ENCODE results near the gene SMC1B. TPM values are rescaled to one million over a fixed set of nuclear protein-coding genes. Genes with fewer than 3 reads are reported as not detected.

Gene SMC1B
- total RNA-seq, 3 donors from 2014 or later (not counting 1 experiment from before 2014, with no cell fraction given): 0.07 to 0.09 TPM; not detected in 1

DNA sequence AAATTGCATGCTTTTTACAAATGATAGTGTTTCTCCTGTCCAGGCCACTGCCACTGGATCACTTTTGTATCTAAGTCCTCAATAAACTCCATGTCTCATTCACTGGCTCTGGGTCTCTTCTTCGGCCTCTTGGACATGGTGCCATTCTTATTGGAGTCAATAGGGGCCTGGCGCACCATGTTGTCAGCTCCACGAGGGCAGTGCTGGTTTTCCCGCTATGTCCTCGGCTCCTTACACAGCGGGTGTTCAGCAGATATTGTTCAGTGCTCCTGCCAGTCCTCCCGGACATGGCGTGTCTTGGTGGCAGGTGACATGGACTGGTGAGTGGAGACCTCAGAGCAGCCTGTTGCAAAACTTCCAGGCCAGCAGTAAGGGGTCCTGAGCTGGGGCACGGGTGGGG is 107.3 kb downstream of the SMC1B start:
- 96% methylated on average over 9 of the region's 9 CpGs for WGBS (ENCODE audit: insufficient coverage)
- no peak overlapping the region for H3K27ac Mint-ChIP-seq
- TF ChIP-seq, protein P1, sequence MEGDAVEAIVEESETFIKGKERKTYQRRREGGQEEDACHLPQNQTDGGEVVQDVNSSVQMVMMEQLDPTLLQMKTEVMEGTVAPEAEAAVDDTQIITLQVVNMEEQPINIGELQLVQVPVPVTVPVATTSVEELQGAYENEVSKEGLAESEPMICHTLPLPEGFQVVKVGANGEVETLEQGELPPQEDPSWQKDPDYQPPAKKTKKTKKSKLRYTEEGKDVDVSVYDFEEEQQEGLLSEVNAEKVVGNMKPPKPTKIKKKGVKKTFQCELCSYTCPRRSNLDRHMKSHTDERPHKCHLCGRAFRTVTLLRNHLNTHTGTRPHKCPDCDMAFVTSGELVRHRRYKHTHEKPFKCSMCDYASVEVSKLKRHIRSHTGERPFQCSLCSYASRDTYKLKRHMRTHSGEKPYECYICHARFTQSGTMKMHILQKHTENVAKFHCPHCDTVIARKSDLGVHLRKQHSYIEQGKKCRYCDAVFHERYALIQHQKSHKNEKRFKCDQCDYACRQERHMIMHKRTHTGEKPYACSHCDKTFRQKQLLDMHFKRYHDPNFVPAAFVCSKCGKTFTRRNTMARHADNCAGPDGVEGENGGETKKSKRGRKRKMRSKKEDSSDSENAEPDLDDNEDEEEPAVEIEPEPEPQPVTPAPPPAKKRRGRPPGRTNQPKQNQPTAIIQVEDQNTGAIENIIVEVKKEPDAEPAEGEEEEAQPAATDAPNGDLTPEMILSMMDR (IDR thresholded peaks at IDR 0.05): no peak

DNA sequence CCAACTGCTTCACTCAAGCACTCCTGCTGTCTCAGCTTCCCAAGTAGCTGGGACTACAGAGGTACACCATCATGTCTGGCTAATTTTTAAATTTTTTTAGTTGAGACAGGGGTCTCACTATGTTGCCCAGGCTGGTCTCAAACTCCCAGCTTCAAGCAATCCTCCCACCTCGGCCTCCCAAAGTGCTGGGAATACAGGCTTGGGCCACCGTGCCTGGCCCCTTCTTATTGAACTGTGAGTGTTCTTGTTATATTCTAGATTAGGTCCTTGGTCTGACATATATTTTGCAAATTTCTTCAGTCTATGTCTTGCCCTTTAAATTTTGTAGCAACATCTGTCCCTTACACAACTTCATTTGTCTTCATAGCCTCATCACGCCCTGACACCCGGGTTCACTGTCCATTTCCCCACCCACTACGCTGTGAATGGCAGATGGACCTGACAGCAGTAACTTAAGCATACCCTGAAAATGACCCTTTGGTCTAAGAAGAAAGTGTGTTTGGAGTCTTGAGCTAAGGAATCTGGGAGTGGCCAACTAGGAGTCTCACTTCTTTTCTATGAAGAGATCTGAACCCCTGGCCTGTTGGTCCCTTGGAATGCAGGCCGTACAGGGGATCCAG is 107.8 kb downstream of the SMC1B start:
- H3K4me3 ChIP-seq (ENCODE audit: low read length): no peak overlapping the region
- intact Hi-C loops (cut with micrococcal nuclease): no loop called here
- Mint-ChIP-seq H3K4me3 (no peak overlapping the region), H3K4me1 (peaks cover 12 to 14% of the 10 kb centered on the region in 2 donors), H3K27ac (no peak overlapping the region), H3K36me3 (no peaks in the 10 kb centered on the region), H3K9me3 (no peaks in the 10 kb centered on the region), H3K27me3 (ENCODE audit: low read depth in 2 of 2) (peaks cover 0 to 2% of the 10 kb centered on the region in 2 donors)
- H3K27me3 ChIP-seq (ENCODE audit: control insufficient read depth, insufficient read depth, low read length): no peaks in the 10 kb centered on the region
- H3K36me3 ChIP-seq (ENCODE audit: control insufficient read depth, insufficient read depth, low read length): no peaks in the 10 kb centered on the region
- H3K9me3 ChIP-seq (ENCODE audit: control insufficient read depth, insufficient read depth, low read length): no peaks in the 10 kb centered on the region
- DNase-seq (no peak), ATAC-seq (no peak)
- TF ChIP-seq, protein P1 (IDR thresholded peaks at IDR 0.05): no peak
- H3K27ac ChIP-seq (ENCODE audit: low read length): no peak overlapping the region
- peaks cover 19% of the 10 kb centered on the region for H3K4me1 ChIP-seq (ENCODE audit: control insufficient read depth, insufficient read depth, low read length)
- WGBS (ENCODE audit: insufficient coverage): 95% methylated on average over 4 of the region's 6 CpGs

More for the DNA sequence above, 107.3 kb downstream of the SMC1B start:
- Mint-ChIP-seq H3K4me1 (peaks cover 18 to 20% of the 10 kb centered on the region in 2 donors), H3K36me3 (no peaks in the 10 kb centered on the region), H3K4me3 (no peak overlapping the region), H3K9me3 (no peaks in the 10 kb centered on the region), H3K27me3 (ENCODE audit: low read depth in 2 of 2) (peaks cover 0 to 2% of the 10 kb centered on the region in 2 donors)
- Histone ChIP-seq H3K36me3 (ENCODE audit: control insufficient read depth, insufficient read depth, low read length) (no peaks in the 10 kb centered on the region), H3K27me3 (ENCODE audit: control insufficient read depth, insufficient read depth, low read length) (no peaks in the 10 kb centered on the region), H3K4me3 (ENCODE audit: low read length) (no peak overlapping the region), H3K9me3 (ENCODE audit: control insufficient read depth, insufficient read depth, low read length) (no peaks in the 10 kb centered on the region), H3K27ac (ENCODE audit: low read length) (no peak overlapping the region), H3K4me1 (ENCODE audit: control insufficient read depth, insufficient read depth, low read length) (peaks cover 25% of the 10 kb centered on the region)
- ATAC-seq (no peak), DNase-seq (no peak)
- intact Hi-C loops (cut with micrococcal nuclease): no loop called here

DNA sequence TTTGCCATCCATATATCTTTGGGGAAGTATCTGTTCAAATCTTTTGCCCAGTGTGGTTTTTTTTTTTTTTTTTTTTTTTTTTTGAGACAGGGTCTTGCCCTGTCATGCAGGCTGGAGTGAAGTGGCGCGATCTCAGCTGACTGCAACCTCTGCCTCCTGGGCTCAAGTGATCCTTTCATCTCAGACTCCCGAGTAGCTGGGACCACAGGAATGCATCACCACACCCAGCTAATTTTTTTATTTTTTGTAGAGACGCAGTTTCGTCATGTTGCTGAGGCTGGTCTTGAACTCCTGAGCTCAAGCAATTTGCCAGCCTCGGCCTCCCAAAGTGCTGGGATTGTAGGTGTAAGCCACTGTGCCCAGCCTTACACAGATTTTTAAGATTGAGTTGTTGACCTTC is 108.4 kb downstream of the SMC1B start:
- intact Hi-C loops (cut with micrococcal nuclease): no loop called here
- WGBS (ENCODE audit: insufficient coverage): 92% methylated on average over 6 of the region's 6 CpGs
- TF ChIP-seq, protein P1 (IDR thresholded peaks at IDR 0.05): no peak

DNA sequence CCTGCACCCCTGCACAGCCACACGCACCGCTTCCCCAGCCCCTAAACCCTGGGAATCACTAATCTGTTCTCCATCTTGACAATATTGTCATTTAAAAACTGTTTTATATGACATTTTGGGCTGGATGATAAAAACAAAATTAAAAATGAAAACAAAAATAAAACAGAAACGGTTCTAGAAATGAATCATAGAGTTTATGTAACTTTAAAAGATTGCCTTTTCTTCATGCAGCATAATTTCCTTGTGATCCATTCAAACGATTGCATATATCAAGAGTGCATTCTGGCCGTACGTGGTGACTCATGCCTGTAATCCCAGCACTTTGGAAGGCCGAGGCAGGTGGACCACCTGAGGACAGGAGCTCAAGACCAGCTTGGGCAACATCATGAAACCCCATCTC is 110.2 kb downstream of the SMC1B start:
- no peak overlapping the region for H3K4me3 ChIP-seq (ENCODE audit: low read length)
- H3K36me3 ChIP-seq (ENCODE audit: control insufficient read depth, insufficient read depth, low read length): no peaks in the 10 kb centered on the region
- Mint-ChIP-seq H3K4me3 (no peak overlapping the region), H3K9me3 (no peaks in the 10 kb centered on the region), H3K4me1 (no peaks in the 10 kb centered on the region), H3K36me3 (no peaks in the 10 kb centered on the region), H3K27me3 (ENCODE audit: low read depth in 2 of 2) (peaks cover 5 to 7% of the 10 kb centered on the region in 2 donors), H3K27ac (no peak overlapping the region)
- 82% methylated on average over 7 of the region's 7 CpGs for WGBS (ENCODE audit: insufficient coverage)
- ATAC-seq (no peak), DNase-seq (no peak)
- H3K27me3 ChIP-seq (ENCODE audit: control insufficient read depth, insufficient read depth, low read length): no peaks in the 10 kb centered on the region
- no peak overlapping the region for H3K27ac ChIP-seq (ENCODE audit: low read length)
- intact Hi-C loops (cut with micrococcal nuclease): no loop called here
- H3K9me3 ChIP-seq (ENCODE audit: control insufficient read depth, insufficient read depth, low read length): no peaks in the 10 kb centered on the region
- TF ChIP-seq, protein P1 (IDR thresholded peaks at IDR 0.05): no peak
- H3K4me1 ChIP-seq (ENCODE audit: control insufficient read depth, insufficient read depth, low read length): peaks cover 3% of the 10 kb centered on the region

More for the DNA sequence above, 108.4 kb downstream of the SMC1B start:
- H3K27me3 ChIP-seq (ENCODE audit: control insufficient read depth, insufficient read depth, low read length): no peaks in the 10 kb centered on the region
- no peak for ATAC-seq
- Mint-ChIP-seq H3K4me1 (peaks cover 10 to 12% of the 10 kb centered on the region in 2 donors), H3K36me3 (no peaks in the 10 kb centered on the region), H3K27me3 (ENCODE audit: low read depth in 2 of 2) (peaks cover 0 to 2% of the 10 kb centered on the region in 2 donors), H3K9me3 (no peaks in the 10 kb centered on the region), H3K27ac (no peak overlapping the region), H3K4me3 (no peak overlapping the region)
- no peak overlapping the region for H3K4me3 ChIP-seq (ENCODE audit: low read length)
- no peak for DNase-seq
- H3K36me3 ChIP-seq (ENCODE audit: control insufficient read depth, insufficient read depth, low read length): no peaks in the 10 kb centered on the region
- H3K27ac ChIP-seq (ENCODE audit: low read length): no peak overlapping the region
- H3K9me3 ChIP-seq (ENCODE audit: control insufficient read depth, insufficient read depth, low read length): no peaks in the 10 kb centered on the region
- H3K4me1 ChIP-seq (ENCODE audit: control insufficient read depth, insufficient read depth, low read length): peaks cover 14% of the 10 kb centered on the region
